H9 (cell line): ENCODE results near the gene DOCK10. TPM values are rescaled to one million over a fixed set of nuclear protein-coding genes. Genes with fewer than 3 reads are reported as not detected.

ENCODE experiments used
- DNase-seq: peaks from one replicate; pipeline ENCODE4 v3.0.0-alpha.2; 2017
- H2AFZ ChIP-seq: one replicate; pipeline ENCODE4 v1.6.1; 2013; ENCODE audit warnings: mild to moderate bottlenecking, low read length, control low read depth, moderate library complexity
- H2AK5ac ChIP-seq: 2 replicates; pipeline ENCODE4 v1.6.1; 2013; ENCODE audit warnings: low read length, control low read depth, mixed read lengths; ENCODE audit not compliant: insufficient read length
- H2BK120ac ChIP-seq: one replicate; pipeline ENCODE4 v1.6.1; 2013; ENCODE audit warnings: low read depth, mild to moderate bottlenecking, low read length, control low read depth, inconsistent platforms; ENCODE audit not compliant: poor library complexity, severe bottlenecking
- H2BK12ac ChIP-seq: 2 replicates; pipeline ENCODE4 v1.6.1; 2013; ENCODE audit warnings: low read length, control low read depth, mixed read lengths, low read depth; ENCODE audit not compliant: insufficient read length
- H2BK15ac ChIP-seq: 2 replicates; pipeline ENCODE4 v1.6.1; 2013; ENCODE audit warnings: low read depth, low read length, control low read depth
- H2BK20ac ChIP-seq: one replicate; pipeline ENCODE4 v1.6.1; 2013; ENCODE audit warnings: low read depth, mild to moderate bottlenecking, low read length, control low read depth, inconsistent platforms; ENCODE audit not compliant: poor library complexity, severe bottlenecking
- H2BK5ac ChIP-seq: 2 replicates; pipeline ENCODE4 v1.6.1; 2013; ENCODE audit warnings: low read length, control low read depth, mixed read lengths; ENCODE audit not compliant: insufficient read length
- H3K14ac ChIP-seq: 2 replicates; pipeline ENCODE4 v1.6.1; 2013; ENCODE audit warnings: low read length, control low read depth; ENCODE audit not compliant: insufficient read depth
- H3K18ac ChIP-seq: 2 replicates; pipeline ENCODE4 v1.6.1; 2013; ENCODE audit warnings: low read depth, mild to moderate bottlenecking, mixed read lengths, low read length, control low read depth; ENCODE audit not compliant: insufficient read length
- H3K23ac ChIP-seq: 2 replicates; pipeline ENCODE4 v1.6.1; 2013; ENCODE audit warnings: low read length, control low read depth, mixed read lengths, low read depth; ENCODE audit not compliant: insufficient read length
- H3K23me2 ChIP-seq: 2 replicates; pipeline ENCODE4 v1.6.1; 2013; ENCODE audit warnings: low read depth, mild to moderate bottlenecking, mixed read lengths, low read length, control low read depth; ENCODE audit not compliant: insufficient read length, poor library complexity, severe bottlenecking
- H3K27ac ChIP-seq: 2 replicates; pipeline ENCODE4 v1.5.1; 2013; ENCODE audit warnings: low read length, control low read depth, mixed read lengths, low read depth; ENCODE audit not compliant: insufficient read length
- H3K27me3 ChIP-seq: 2 replicates; pipeline ENCODE4 v1.6.1; 2013; ENCODE audit warnings: low read length, control low read depth, inconsistent platforms; ENCODE audit not compliant: insufficient read depth
- H3K4ac ChIP-seq: 2 replicates; pipeline ENCODE4 v1.6.1; 2013; ENCODE audit warnings: low read depth, mild to moderate bottlenecking, control low read depth, inconsistent platforms, low read length, moderate library complexity
- H3K4me1 ChIP-seq: 2 replicates; pipeline ENCODE4 v1.6.1; 2013; ENCODE audit warnings: low read length, control low read depth, inconsistent platforms; ENCODE audit not compliant: insufficient read depth
- H3K4me2 ChIP-seq: 2 replicates; pipeline ENCODE4 v1.6.1; 2013; ENCODE audit warnings: low read length, control low read depth, mixed read lengths; ENCODE audit not compliant: insufficient read length, insufficient read depth
- H3K56ac ChIP-seq: 2 replicates; pipeline ENCODE4 v1.6.1; 2013; ENCODE audit warnings: low read depth, mild to moderate bottlenecking, mixed read lengths, low read length, control low read depth; ENCODE audit not compliant: insufficient read length
- H3K79me1 ChIP-seq: 2 replicates; pipeline ENCODE4 v1.6.1; 2013; ENCODE audit warnings: low read depth, mild to moderate bottlenecking, moderate library complexity, low read length, control low read depth, inconsistent platforms; ENCODE audit not compliant: insufficient read depth, poor library complexity, severe bottlenecking
- H3K79me2 ChIP-seq: 2 replicates; pipeline ENCODE4 v1.6.1; 2013; ENCODE audit warnings: low read length, control low read depth, inconsistent platforms; ENCODE audit not compliant: insufficient read depth
- H3K9ac ChIP-seq: 2 replicates; pipeline ENCODE4 v1.6.1; 2013; ENCODE audit warnings: low read length, control low read depth, mixed read lengths; ENCODE audit not compliant: insufficient read length; ENCODE audit errors: extremely low read depth
- H3K9me3 ChIP-seq: one replicate; pipeline ENCODE4 v1.6.1; 2013; ENCODE audit warnings: low read depth, low read length, inconsistent platforms; ENCODE audit not compliant: control insufficient read depth
- H3T11ph ChIP-seq: one replicate; pipeline ENCODE4 v1.6.1; 2013; ENCODE audit warnings: mild to moderate bottlenecking, low read length, control low read depth, inconsistent platforms
- H4K20me1 ChIP-seq: one replicate; pipeline ENCODE4 v1.6.1; 2013; ENCODE audit not compliant: control insufficient read depth, insufficient read length, insufficient read depth
- H4K5ac ChIP-seq: 2 replicates; pipeline ENCODE4 v1.6.1; 2013; ENCODE audit warnings: low read depth, mild to moderate bottlenecking, mixed read lengths, low read length, control low read depth; ENCODE audit not compliant: insufficient read length
- H4K8ac ChIP-seq: replicated peaks from 2 replicates; pipeline ENCODE4 v1.6.1; 2013; ENCODE audit warnings: low read length, control low read depth, mixed read lengths, low read depth; ENCODE audit not compliant: insufficient read length
- H4K91ac ChIP-seq: 2 replicates; pipeline ENCODE4 v1.6.1; 2013; ENCODE audit warnings: low read depth, mild to moderate bottlenecking, moderate library complexity, mixed read lengths, low read length, control low read depth; ENCODE audit not compliant: insufficient read length
- H3K27ac Mint-ChIP-seq, 3 experiments: 2 replicates in 2 of 3; 3 replicates in 1 of 3; pipeline ENCODE4 v1.8.0; 2020 to 2021; ENCODE audit warnings: mixed read lengths in 3 of 3, mild to moderate bottlenecking in 1 of 3, moderate library complexity in 1 of 3
- H3K27me3 Mint-ChIP-seq: 2 replicates; pipeline ENCODE4 v1.8.0; 2021; ENCODE audit warnings: low read depth, mild to moderate bottlenecking, moderate library complexity, mixed read lengths
- H3K36me3 Mint-ChIP-seq, 3 experiments: 2 replicates in 2 of 3; 3 replicates in 1 of 3; pipeline ENCODE4 v1.8.0; 2020 to 2021; ENCODE audit warnings: low read depth in 3 of 3, mixed read lengths in 3 of 3; ENCODE audit not compliant: insufficient read depth in 1 of 3
- H3K4me1 Mint-ChIP-seq, 2 experiments: 2 replicates each; pipeline ENCODE4 v1.8.0; 2020; ENCODE audit warnings: mixed read lengths in 2 of 2
- H3K4me3 Mint-ChIP-seq, 2 experiments: 2 replicates in 1 of 2; 3 replicates in 1 of 2; pipeline ENCODE4 v1.8.0; 2020 to 2021; ENCODE audit warnings: mild to moderate bottlenecking in 2 of 2, mixed read lengths in 2 of 2, moderate library complexity in 1 of 2
- H3K9me3 Mint-ChIP-seq, 2 experiments: 2 replicates in 1 of 2; 3 replicates in 1 of 2; pipeline ENCODE4 v1.8.0; 2020; ENCODE audit warnings: mild to moderate bottlenecking in 2 of 2, mixed read lengths in 2 of 2, moderate library complexity in 1 of 2
- CTCF ChIP-seq: fragments of 200-600 bp; sonication (generic); conservative IDR thresholded peaks from 3 replicates; pipeline ENCODE4 v1.8.0; 2021; ENCODE audit warnings: antibody characterized with exemption, mild to moderate bottlenecking
- WGBS: extraction: QIAGEN DNeasy Blood & Tissue Kit; methylation state at CpG from one replicate; pipeline ENCODE4 v1.1.7; 2013; ENCODE audit warnings: missing lambda C conversion rate, low lambda C conversion rate, mixed read lengths; ENCODE audit not compliant: insufficient read length; ENCODE audit errors: extremely low coverage; 5-methylcytosine and 5-hydroxymethylcytosine counted together
- total RNA-seq: library from RNA; stranded (reverse); gene quantifications from 2 replicates; pipeline ENCODE4 v1.2.1, GENCODE V29; 2021

Gene DOCK10
- total RNA-seq, 1 experiment from 2014 or later = 0.79 TPM

DNA sequence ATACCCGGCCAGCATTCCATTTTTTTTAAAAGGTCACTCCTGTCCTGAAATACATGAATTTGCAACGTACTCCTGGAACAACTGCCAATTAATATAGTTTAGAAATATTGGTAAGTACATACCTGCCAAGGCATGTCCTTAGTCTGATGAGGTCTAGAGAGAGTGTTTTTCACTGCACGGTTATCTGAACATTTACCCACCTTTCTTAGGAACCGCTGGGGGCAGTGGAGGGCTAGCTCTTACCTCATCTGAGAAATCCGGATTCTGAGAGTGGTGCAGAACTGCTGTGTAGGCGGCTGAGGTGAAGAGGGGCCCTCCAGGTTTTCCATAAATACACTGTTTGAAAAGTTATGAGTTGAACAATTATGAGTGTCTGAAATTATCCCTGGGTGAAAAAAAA is 193.0 kb downstream of the DOCK10 start:
- H3K14ac ChIP-seq = no peak overlapping the region
- H2BK120ac ChIP-seq = no peak overlapping the region
- H3K18ac ChIP-seq = no peak overlapping the region
- TF ChIP-seq CTCF = peak; percentile 48
- H3K23ac ChIP-seq = no peak overlapping the region
- H2BK12ac ChIP-seq = no peak overlapping the region
- no peaks in the 10 kb centered on the region for H3K9me3 ChIP-seq
- H3K4me1 ChIP-seq = no peaks in the 10 kb centered on the region
- WGBS = no CpG with 5 or more reads among the region's 6 CpGs
- no peak overlapping the region for H3K56ac ChIP-seq
- no peak overlapping the region for H3K27ac ChIP-seq
- H4K5ac ChIP-seq = no peak overlapping the region
- no peak overlapping the region for H4K8ac ChIP-seq
- H2AFZ ChIP-seq = no peak overlapping the region
- DNase-seq = no peak
- Mint-ChIP-seq H3K27ac (no peak overlapping the region), H3K4me1 (no peaks in the 10 kb centered on the region; a peak in 1 of 4 replicates), H3K27me3 (no peaks in the 10 kb centered on the region), H3K36me3 (no peaks in the 10 kb centered on the region), H3K4me3 (no peak overlapping the region), H3K9me3 (no peaks in the 10 kb centered on the region; a peak in 1 of 5 replicates)
- no peaks in the 10 kb centered on the region for H4K20me1 ChIP-seq
- no peak overlapping the region for H3K9ac ChIP-seq
- no peaks in the 10 kb centered on the region for H3K23me2 ChIP-seq
- H3K4me2 ChIP-seq = no peak overlapping the region
- no peak overlapping the region for H4K91ac ChIP-seq
- H2BK5ac ChIP-seq = no peak overlapping the region
- H3K4ac ChIP-seq = no peak overlapping the region
- H3T11ph ChIP-seq = no peak overlapping the region
- H3K79me2 ChIP-seq = no peaks in the 10 kb centered on the region
- H3K79me1 ChIP-seq = no peaks in the 10 kb centered on the region
- H2BK15ac ChIP-seq = no peak overlapping the region
- H2AK5ac ChIP-seq = no peak overlapping the region
- H3K27me3 ChIP-seq = no peaks in the 10 kb centered on the region
- no peak overlapping the region for H2BK20ac ChIP-seq
